Osteoblast (primary cell): ENCODE data around the gene LMTK2. TPM values are rescaled to one million over a fixed set of nuclear protein-coding genes. Genes with fewer than 3 reads are reported as not detected.

Experiments
- DNase-seq: peaks from one replicate; pipeline ENCODE4 v3.0.0; 2011; ENCODE audit warnings: low spot score, mixed read lengths; ENCODE audit not compliant: insufficient read length; ENCODE audit errors: missing footprints
- H2AFZ ChIP-seq: 2 replicates; pipeline ENCODE4 v1.6.0; 2011; ENCODE audit warnings: mild to moderate bottlenecking, low read length
- H3K27ac ChIP-seq: 2 replicates; pipeline ENCODE4 v1.5.1; 2011; ENCODE audit warnings: mild to moderate bottlenecking, low read depth, low read length, moderate library complexity
- H3K27me3 ChIP-seq: 2 replicates; pipeline ENCODE4 v1.6.0; 2012; ENCODE audit warnings: mild to moderate bottlenecking, control low read depth, inconsistent platforms, low read length, moderate library complexity; ENCODE audit not compliant: insufficient read depth
- H3K36me3 ChIP-seq: 2 replicates; pipeline ENCODE4 v1.5.1; 2011; ENCODE audit warnings: mild to moderate bottlenecking, low read length, control low read depth, moderate library complexity; ENCODE audit not compliant: insufficient read depth
- H3K4me1 ChIP-seq: 2 replicates; pipeline ENCODE4 v1.5.1; 2011; ENCODE audit warnings: mild to moderate bottlenecking, low read length, control low read depth, moderate library complexity; ENCODE audit not compliant: insufficient read depth
- H3K4me2 ChIP-seq: 2 replicates; pipeline ENCODE4 v1.6.0; 2011; ENCODE audit warnings: mild to moderate bottlenecking, low read length; ENCODE audit not compliant: insufficient read depth
- H3K4me3 ChIP-seq: fragments of 200-600 bp; sonication (generic); 3 replicates; pipeline ENCODE4 v1.5.1; 2012; ENCODE audit warnings: mild to moderate bottlenecking, low read length, inconsistent platforms; ENCODE audit not compliant: insufficient read depth
- H3K79me2 ChIP-seq: 2 replicates; pipeline ENCODE4 v1.6.0; 2012; ENCODE audit warnings: mild to moderate bottlenecking, low read length, control low read depth, inconsistent platforms; ENCODE audit not compliant: insufficient read depth
- H3K9me3 ChIP-seq: 2 replicates; pipeline ENCODE4 v1.5.1; 2011; ENCODE audit warnings: low read depth, low read length, control low read depth
- H4K20me1 ChIP-seq: 2 replicates; pipeline ENCODE4 v1.6.0; 2012; ENCODE audit warnings: mild to moderate bottlenecking, low read length, control low read depth; ENCODE audit not compliant: insufficient read depth
- CTCF ChIP-seq: IDR thresholded peaks from 2 replicates; pipeline ENCODE4 v1.5.1; 2011; ENCODE audit warnings: mild to moderate bottlenecking, low read depth, low read length, moderate library complexity; ENCODE audit errors: extremely low read depth
- total RNA-seq: library from RNA; depleted of rRNA; stranded (reverse); fragments of >200 nt; gene quantifications from 2 replicates; pipeline ENCODE4 v1.2.3, GENCODE V29; 2012

Gene LMTK2
- total RNA-seq, 1 donor, result 14.1 TPM

- TF ChIP-seq CTCF, result no peak
- H3K27me3 ChIP-seq, result no peaks in the 10 kb centered on the region
- no peak overlapping the region for H3K4me2 ChIP-seq
- no peaks in the 10 kb centered on the region for H3K79me2 ChIP-seq
- no peaks in the 10 kb centered on the region for H4K20me1 ChIP-seq
- H3K27ac ChIP-seq, result no peak overlapping the region
- H3K9me3 ChIP-seq, result no peaks in the 10 kb centered on the region
- no peak overlapping the region for H2AFZ ChIP-seq
- H3K4me3 ChIP-seq, result no peak overlapping the region
- H3K36me3 ChIP-seq, result peaks cover 8% of the 10 kb centered on the region
- peak; percentile 56 for DNase-seq
- no peaks in the 10 kb centered on the region for H3K4me1 ChIP-seq
Measured at GRCh38 chr7:98231493-98232262, 125.0 kb downstream of the LMTK2 start.

- H3K4me2 ChIP-seq, result no peak overlapping the region
- no peaks in the 10 kb centered on the region for H3K4me1 ChIP-seq
- no peak overlapping the region for H3K27ac ChIP-seq
- no peak for TF ChIP-seq CTCF
- no peaks in the 10 kb centered on the region for H3K9me3 ChIP-seq
- H3K27me3 ChIP-seq, result no peaks in the 10 kb centered on the region
- peaks cover 13% of the 10 kb centered on the region for H3K36me3 ChIP-seq
- no peaks in the 10 kb centered on the region for H4K20me1 ChIP-seq
- H3K79me2 ChIP-seq, result no peaks in the 10 kb centered on the region
- H3K4me3 ChIP-seq, result no peak overlapping the region
- no peak overlapping the region for H2AFZ ChIP-seq
- no peak for DNase-seq
Measured at GRCh38 chr7:98232263-98232585, 125.6 kb downstream of the LMTK2 start.

GRCh38 chr7:98232799-98233198 is 126.1 kb downstream of the LMTK2 start:
- Histone ChIP-seq H2AFZ (no peak overlapping the region), H3K36me3 (peaks cover 12% of the 10 kb centered on the region), H3K27ac (no peak overlapping the region), H4K20me1 (no peaks in the 10 kb centered on the region), H3K4me3 (no peak overlapping the region), H3K4me1 (no peaks in the 10 kb centered on the region), H3K79me2 (no peaks in the 10 kb centered on the region), H3K9me3 (no peaks in the 10 kb centered on the region), H3K27me3 (no peaks in the 10 kb centered on the region), H3K4me2 (no peak overlapping the region)
- DNase-seq, result peak; percentile 66
- TF ChIP-seq CTCF, result no peak

GRCh38 chr7:98233219-98234070 is 126.8 kb downstream of the LMTK2 start:
- peak; percentile 81 for DNase-seq
- H3K4me2 ChIP-seq, result no peak overlapping the region
- H3K27ac ChIP-seq, result no peak overlapping the region
- H3K4me1 ChIP-seq, result no peaks in the 10 kb centered on the region
- H3K36me3 ChIP-seq, result peaks cover 15% of the 10 kb centered on the region
- H4K20me1 ChIP-seq, result no peaks in the 10 kb centered on the region
- no peak for TF ChIP-seq CTCF
- no peaks in the 10 kb centered on the region for H3K79me2 ChIP-seq
- H3K9me3 ChIP-seq, result no peaks in the 10 kb centered on the region
- no peak overlapping the region for H2AFZ ChIP-seq
- H3K27me3 ChIP-seq, result no peaks in the 10 kb centered on the region
- H3K4me3 ChIP-seq, result no peak overlapping the region
